GM19324 (cell line): ENCODE results near the gene PLEKHD1.

Source experiments
- ATAC-seq: cut with Tn5 transposase; IDR thresholded peaks from one replicate; pipeline ENCODE4 v1.9.1; 2021; ENCODE audit warnings: mild to moderate bottlenecking, moderate library complexity; ENCODE audit not compliant: unreplicated experiment, low FRiP score

The PLEKHD1 gene

GRCh38 chr14:69540654-69541335 lies 56.3 kb downstream of the PLEKHD1 start:
- no peak for ATAC-seq

GRCh38 chr14:69542311-69542710 lies 57.8 kb downstream of the PLEKHD1 start:
- no peak for ATAC-seq

DNA sequence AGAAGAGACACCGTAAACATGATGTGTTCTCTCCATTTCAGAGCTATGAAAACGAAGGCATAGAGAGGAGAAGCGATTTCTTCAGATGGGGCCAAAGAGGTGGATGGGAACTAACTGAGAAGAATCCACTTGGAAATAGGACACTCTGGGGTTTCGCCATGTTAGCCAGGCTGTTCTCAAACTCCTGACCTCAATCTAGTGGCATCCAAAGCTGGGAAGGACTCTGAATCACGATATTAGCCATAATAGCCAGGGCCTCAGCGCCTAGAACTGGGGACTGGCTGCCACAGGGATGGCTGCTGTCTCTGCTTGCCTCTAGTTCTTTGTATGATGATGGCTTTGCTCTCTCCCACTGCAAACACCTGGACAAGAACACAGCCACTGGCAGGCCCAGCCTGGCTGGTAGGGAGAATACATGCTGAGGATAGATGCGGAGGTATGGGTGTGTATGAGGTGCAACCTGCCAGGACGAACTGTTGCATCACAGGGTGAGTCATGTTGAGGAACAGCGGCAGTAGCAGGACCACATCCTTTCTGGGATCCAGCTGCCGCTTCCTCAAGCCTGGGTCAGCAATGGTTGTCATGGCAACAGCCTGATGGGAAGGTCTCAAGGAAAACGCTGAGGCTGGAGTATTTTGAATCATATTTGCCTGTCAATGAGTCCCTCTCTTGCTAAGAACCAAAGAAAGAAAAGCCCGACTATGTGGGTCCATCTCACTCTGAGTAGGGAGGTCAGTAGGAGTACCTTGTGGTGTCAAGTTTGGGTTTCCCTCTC lies 59.0 kb downstream of the PLEKHD1 start:
- ATAC-seq: no peak

- no peak for ATAC-seq
Observed at GRCh38 chr14:69547701-69548348, 63.3 kb downstream of the PLEKHD1 start.

DNA sequence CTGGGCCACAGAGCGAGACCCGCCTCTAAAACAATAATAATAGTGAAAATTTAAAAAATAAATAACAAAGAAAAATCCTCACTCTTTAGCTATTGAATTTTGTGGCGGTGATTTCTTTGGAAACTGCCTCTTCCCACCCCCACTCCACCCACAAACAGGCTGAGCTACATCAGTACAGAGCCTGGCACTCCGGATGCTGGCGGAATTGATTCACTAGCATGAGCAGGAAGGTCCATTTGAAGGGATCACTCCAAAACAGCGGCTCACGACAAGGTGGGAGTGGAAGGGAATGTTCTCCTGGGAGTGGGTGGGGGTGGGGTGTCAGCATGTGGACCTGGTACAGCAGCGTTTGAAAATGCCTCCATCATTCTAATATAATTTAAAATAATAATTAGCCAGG lies 64.0 kb downstream of the PLEKHD1 start:
- ATAC-seq: no peak

- no peak for ATAC-seq
Observed at GRCh38 chr14:69551511-69551910, 67.0 kb downstream of the PLEKHD1 start.

- ATAC-seq: no peak
Observed at GRCh38 chr14:69553252-69553651, 68.7 kb downstream of the PLEKHD1 start.

DNA sequence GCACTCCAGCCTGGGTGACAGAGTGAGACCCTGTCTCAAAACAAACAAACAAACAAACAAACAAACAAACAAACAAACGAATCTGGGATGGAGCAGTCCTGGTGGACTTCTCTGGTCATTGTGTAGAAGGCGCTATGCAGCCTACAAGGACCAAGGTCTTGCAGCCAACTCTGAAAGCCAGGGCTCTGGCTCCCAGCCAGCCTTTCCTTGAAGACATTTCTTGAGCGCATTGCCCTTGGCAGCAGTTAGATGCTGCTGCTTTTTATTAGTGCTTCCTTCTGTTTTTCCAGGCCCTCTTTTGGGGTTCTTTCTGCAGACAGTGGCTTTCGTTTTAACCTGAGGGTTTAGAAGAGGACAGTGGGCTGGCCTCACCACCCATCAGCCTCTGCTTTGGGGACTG lies 70.0 kb downstream of the PLEKHD1 start:
- no peak for ATAC-seq

- ATAC-seq: no peak
Observed at GRCh38 chr14:69558774-69559173, 74.2 kb downstream of the PLEKHD1 start.

DNA sequence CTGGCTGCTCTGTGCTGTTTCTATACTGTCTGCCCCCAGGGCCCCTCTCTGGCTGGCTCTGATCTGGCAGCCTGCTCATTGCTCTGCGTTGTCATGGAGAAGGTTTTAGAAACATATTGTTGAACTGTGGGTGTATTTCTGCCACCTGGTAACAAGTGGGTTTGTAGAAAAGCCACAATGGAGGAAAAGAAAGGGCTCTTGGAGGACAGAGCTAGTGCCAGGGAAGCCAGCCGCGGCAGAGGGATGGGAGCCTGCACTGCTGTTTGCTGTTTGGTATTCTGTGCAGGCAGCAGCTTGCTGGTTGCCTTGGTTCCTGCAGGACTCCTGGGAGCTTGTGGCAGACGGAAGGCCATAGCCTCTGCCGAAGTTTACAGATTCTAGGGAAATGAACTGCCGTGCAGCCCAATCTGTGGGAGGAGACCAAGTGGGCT lies 75.1 kb downstream of the PLEKHD1 start:
- no peak for ATAC-seq

DNA sequence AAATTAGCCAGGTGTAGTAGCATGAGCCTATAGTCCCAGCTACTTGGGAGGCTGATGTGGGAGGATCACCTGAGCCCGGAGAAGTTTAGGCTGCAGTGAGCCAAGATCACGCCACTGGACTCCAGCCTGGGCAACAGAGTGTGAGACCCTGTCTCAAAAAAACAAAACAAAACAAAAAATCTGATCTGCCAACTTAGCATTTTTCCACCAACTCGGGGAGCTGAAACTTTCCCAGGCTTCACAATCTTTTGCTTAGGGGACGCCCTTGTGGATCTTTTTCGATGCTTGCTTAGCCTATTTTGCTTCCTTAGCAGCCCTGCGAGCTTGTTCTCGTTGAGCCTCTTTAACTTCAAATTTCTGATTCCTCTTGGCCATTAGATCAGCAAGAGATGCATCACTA lies 76.3 kb downstream of the PLEKHD1 start:
- ATAC-seq: no peak

GRCh38 chr14:69561893-69562292 lies 77.4 kb downstream of the PLEKHD1 start:
- ATAC-seq: no peak

DNA sequence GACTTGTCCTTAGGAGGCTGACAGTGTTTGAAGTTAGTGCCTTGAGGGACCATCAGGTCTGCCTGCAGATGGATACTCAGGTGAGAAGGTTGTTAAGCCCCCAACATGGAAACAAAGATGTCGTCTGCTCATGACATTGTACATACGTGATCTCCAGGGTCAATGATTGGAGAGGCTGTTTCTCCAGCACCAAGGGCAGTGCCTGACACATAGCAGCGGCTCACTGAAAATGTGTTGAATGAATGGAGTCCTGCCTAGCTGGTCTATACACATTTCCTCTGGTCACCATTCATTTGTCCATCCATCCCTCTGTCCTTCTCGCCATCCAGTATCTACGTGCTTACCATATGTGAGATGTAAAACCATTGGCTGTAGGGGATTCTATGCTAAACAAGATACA lies 83.0 kb downstream of the PLEKHD1 start:
- no peak for ATAC-seq

GRCh38 chr14:69569859-69570258 lies 85.3 kb downstream of the PLEKHD1 start:
- no peak for ATAC-seq

DNA sequence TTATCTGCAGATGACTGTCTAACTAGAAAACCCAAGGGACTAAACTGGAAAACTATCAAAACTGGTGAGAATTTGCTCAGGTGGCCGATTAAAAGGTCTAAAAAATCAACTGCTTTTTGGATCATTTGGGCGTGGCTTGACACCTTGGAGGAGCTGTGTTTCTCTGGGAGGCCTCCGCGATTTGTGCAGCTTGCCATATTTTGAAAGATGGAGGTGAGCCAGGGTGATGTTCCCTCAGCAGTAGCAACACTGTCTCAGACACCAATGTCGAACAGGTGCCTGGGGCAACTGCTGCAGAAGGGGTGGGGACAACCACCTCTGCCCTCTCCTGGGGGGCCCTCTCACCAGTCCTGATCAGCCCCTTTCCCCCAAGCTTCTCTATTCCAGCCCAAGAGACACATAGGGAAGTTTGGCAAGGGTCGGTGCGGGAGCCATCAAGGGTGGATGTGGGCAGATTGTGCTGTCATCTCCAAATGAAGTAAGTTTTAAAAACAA lies 86.4 kb downstream of the PLEKHD1 start:
- no peak for ATAC-seq

DNA sequence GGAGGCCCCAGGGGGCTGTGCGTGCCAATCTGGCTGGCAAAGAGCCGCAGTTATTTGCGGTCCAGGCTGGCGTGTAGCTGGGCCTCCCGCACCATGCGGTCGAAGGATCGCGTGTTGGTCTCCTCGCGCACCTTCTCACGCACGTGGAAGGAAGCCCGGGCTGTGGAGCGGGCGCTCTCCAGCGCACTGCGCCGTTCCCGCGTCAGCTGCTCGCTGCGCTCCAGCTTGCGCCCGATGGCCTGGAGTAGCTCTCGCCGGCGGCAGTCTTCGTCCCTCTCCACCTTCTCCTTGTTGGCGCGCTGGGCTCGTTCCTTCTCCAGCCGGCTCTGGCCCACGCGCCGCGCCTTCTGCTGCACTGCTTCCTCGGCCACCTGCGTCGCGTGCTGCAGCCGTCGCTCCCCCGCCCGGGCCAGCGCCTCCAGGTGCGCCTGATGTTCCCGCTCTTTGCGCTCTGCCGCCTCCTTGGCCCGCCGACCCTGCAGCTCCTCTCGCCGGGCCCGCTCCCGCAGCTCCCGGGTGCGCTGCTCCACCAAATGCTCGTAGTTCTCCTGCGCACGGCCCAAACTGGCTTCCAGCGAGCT lies 87.0 kb downstream of the PLEKHD1 start:
- no peak for ATAC-seq

DNA sequence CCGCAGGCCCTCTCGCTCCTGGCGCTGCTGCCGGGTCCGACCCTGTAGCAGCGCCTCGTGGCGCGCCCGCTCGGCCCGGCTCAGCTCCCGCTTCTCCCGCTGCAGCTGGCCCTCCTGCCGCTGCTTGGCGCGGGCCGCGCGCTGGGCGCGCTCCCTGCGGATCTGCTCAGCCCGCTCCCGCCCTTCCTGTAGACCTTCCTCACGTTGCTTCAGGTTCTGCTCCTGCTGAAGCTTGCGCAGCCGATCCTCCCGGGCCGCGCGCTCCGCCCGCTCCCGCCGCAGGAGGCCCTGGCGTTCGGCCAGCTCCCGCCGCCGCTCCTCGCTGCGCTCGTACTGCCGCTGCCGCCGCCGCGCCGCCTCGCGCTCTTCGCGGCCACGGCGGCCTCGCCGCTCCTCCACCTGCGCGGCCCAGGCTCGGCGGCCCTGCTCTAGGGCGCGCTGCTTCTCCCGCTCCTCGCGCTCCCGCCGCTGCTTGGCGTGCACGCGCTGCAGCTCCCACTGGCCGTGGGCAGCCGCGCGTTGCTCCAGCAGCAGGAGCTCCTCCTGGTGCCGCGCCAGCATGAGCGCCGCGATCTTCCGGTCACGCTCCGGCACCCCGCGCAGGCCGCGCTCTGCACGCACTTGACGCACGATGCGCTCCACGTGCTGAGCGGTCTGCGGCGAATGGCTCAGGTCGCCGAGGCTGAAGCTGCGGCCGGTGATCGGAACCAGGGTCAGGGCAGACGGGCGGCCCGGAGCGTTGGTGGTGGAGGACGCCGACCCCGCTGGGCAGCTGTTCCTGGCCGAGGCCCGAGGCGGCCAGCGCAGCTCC lies 87.7 kb downstream of the PLEKHD1 start:
- ATAC-seq: no peak

DNA sequence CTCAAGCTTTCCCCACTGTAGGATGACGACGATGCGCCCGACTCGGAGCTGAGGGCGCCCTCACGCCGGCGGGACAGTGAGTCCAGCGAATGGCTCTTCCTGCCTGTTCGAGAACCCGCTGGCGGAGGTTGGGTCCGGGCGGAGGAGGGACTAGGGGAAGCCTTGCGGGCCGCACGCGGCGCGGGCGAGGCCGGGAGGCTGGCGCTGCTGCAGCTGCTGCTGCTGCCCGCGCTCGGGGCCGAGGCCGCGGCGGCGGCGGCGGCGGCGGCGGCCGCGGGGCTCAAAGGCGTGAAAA lies 88.3 kb downstream of the PLEKHD1 start:
- ATAC-seq: no peak

GRCh38 chr14:69573205-69573830 lies 88.8 kb downstream of the PLEKHD1 start:
- no peak for ATAC-seq

DNA sequence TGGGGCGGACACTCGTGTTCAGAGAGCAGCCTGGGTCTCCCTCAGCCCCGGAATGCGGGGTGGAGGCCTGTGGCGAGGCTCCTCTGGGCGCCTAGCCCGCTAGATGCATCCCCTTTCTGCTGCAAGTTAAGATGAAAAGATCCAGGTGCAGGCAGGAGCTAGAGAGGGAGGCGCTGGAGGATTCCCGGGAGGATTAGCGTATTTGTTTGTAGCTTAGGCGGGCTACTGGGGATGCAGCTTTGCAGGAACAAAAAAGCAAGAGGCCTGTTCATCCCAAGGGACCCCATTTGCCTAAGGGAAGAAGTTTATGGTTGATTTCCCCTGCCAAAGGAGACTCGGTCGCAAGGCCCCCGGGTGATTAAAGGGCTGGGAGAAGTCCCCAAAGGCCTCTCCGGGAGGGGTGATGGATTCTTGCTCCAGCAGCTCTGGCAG lies 89.3 kb downstream of the PLEKHD1 start:
- ATAC-seq: no peak
